ENCODE results near the gene OPRL1. TPM values are rescaled to one million over a fixed set of nuclear protein-coding genes. Genes with fewer than 3 reads are reported as not detected.

Gene OPRL1
- total and polyA plus RNA-seq, 2 of the 8 experiments (the other 6 are each of a cell fraction or from before 2014, with no cell fraction given) = 0.63 to 0.98 TPM

GRCh38 chr20:64138276-64138815 is 58.5 kb downstream of the OPRL1 start:
- H3K14ac ChIP-seq (ENCODE audit: insufficient read length) = no peak overlapping the region
- H3K9ac ChIP-seq (replicated peaks in 1 of 4; ENCODE audit: extremely low read depth in 1 of 4, low read depth in 3 of 4, low read length in 3 of 4) = no peak overlapping the region
- H2AFZ ChIP-seq (ENCODE audit: low read length) = no peak overlapping the region
- no peak overlapping the region for H2BK20ac ChIP-seq (ENCODE audit: low read length)
- ChIA-PET CTCF (ENCODE audit: partially characterized antibody) (interaction anchor here (0.6 to 2.0 kb wide), 9 partner anchors 15 to 103 kb away, joined by 3 to 6 read pairs (median 3); no protein-coding TSS in a partner anchor), POLR2A (ENCODE audit: partially characterized antibody) (interaction anchor here (0.9 to 2.0 kb wide), 2 partner anchors 9 to 85 kb away, joined by 4 read pairs; no protein-coding TSS in a partner anchor)
- DNase-seq (ENCODE audit: low read depth in 1 of 2, low spot score in 2 of 2) (peak in 1 of 2 experiments; percentile 35), FAIRE-seq (no peak)
- H3K23me2 ChIP-seq (ENCODE audit: low read depth, low read length) = no peaks in the 10 kb centered on the region
- H4K20me1 ChIP-seq (replicated peaks in 1 of 2; ENCODE audit: control insufficient read depth in 1 of 2, insufficient read depth in 2 of 2, low read length in 2 of 2) = no peaks in the 10 kb centered on the region
- no peak overlapping the region for H4K8ac ChIP-seq (ENCODE audit: extremely low read depth, insufficient read depth, low read length)
- no peak overlapping the region for H3K23ac ChIP-seq (ENCODE audit: insufficient read length)
- no peak overlapping the region for H2BK15ac ChIP-seq (ENCODE audit: low read length)
- no peak overlapping the region for H4K5ac ChIP-seq (ENCODE audit: insufficient read length, low read depth, low read length)
- no peak overlapping the region for H4K91ac ChIP-seq (replicated peaks; ENCODE audit: insufficient read length, low read length)
- no peaks in the 10 kb centered on the region for H3K79me2 ChIP-seq (ENCODE audit: control insufficient read depth in 1 of 2, insufficient read depth in 2 of 2, low read length in 2 of 2)
- no peak overlapping the region for H2AK5ac ChIP-seq (ENCODE audit: low read depth, low read length)
- no peak overlapping the region for H3K4me2 ChIP-seq (ENCODE audit: insufficient read depth in 1 of 2, low read depth in 2 of 2, low read length in 2 of 2)
- no peak overlapping the region for H3K4me3 ChIP-seq (ENCODE audit: extremely low read depth in 1 of 4, insufficient read depth in 2 of 4, low read depth in 3 of 4, low read length in 4 of 4)
- H3K4me1 ChIP-seq (replicated peaks in 1 of 4; ENCODE audit: control insufficient read depth in 3 of 4, insufficient read depth in 4 of 4, low read length in 3 of 4) = peaks cover 0 to 9% (median 5%) of the 10 kb centered on the region in 4 experiments; a peak in 5 of 7 replicates
- no peaks in the 10 kb centered on the region for H3K27me3 ChIP-seq (replicated peaks in 1 of 4; ENCODE audit: control insufficient read depth in 3 of 4, extremely low read depth in 1 of 4, insufficient read depth in 3 of 4, low read length in 3 of 4)
- no peak overlapping the region for H3K4ac ChIP-seq (replicated peaks; ENCODE audit: insufficient read length, low read depth, low read length)
- no peaks in the 10 kb centered on the region for H3K36me3 ChIP-seq (ENCODE audit: control insufficient read depth in 2 of 4, insufficient read depth in 4 of 4, low read length in 3 of 4)
- WGBS, 2 experiments (ENCODE audit: extremely low coverage in 1 of 2, insufficient coverage in 1 of 2, insufficient read length in 1 of 2, insufficient replicate concordance in 2 of 2, low coverage in 1 of 2, low lambda C conversion rate in 2 of 2, missing lambda C conversion rate in 1 of 2) = 87% methylated on average over 17 of the region's 18 CpGs; no CpG with 5 or more reads in 1 of the 2 experiments
- H3K27ac ChIP-seq (ENCODE audit: low read depth, low read length) = no peak overlapping the region
- H2BK12ac ChIP-seq (ENCODE audit: low read depth, low read length) = no peak overlapping the region
- no peak overlapping the region for H3K18ac ChIP-seq (ENCODE audit: extremely low read depth, low read length)
- no peaks in the 10 kb centered on the region for H3K9me3 ChIP-seq (ENCODE audit: insufficient read depth in 2 of 2, low read depth in 1 of 2, low read length in 1 of 2)
- H2BK120ac ChIP-seq (replicated peaks; ENCODE audit: low read depth, low read length) = no peak overlapping the region
- H3K79me1 ChIP-seq (ENCODE audit: low read depth, low read length) = no peaks in the 10 kb centered on the region
- no peak overlapping the region for H2BK5ac ChIP-seq (ENCODE audit: low read depth, low read length)
- H3K56ac ChIP-seq (replicated peaks; ENCODE audit: insufficient read length, low read depth, low read length) = no peak overlapping the region
- TF ChIP-seq SP4 (IDR thresholded peaks at IDR 0.05; ENCODE audit: low read length) (no peak), JUND (IDR thresholded peaks at IDR 0.05; ENCODE audit: low read length) (no peak), CREB1 (IDR thresholded peaks at IDR 0.05) (no peak), NANOG (IDR thresholded peaks at IDR 0.05; ENCODE audit: insufficient read depth, low read depth, low read length, poor library complexity, severe bottlenecking) (no peak), KDM4A (IDR thresholded peaks at IDR 0.05; ENCODE audit: low read depth, low read length, severe bottlenecking) (no peak), MAFK (IDR thresholded peaks at IDR 0.05; ENCODE audit: low read depth, low read length) (no peak), USF2 (IDR thresholded peaks at IDR 0.05; ENCODE audit: low read length) (no peak), GABPA (IDR thresholded peaks at IDR 0.05; ENCODE audit: borderline replicate concordance, insufficient read depth, low read length) (no peak), E2F6 (IDR thresholded peaks at IDR 0.05) (no peak), RXRA (IDR thresholded peaks at IDR 0.05; ENCODE audit: insufficient read depth, low read depth, low read length) (no peak), CBX8 (IDR thresholded peaks at IDR 0.05; ENCODE audit: borderline replicate concordance, low read depth, low read length) (no peak), JUN (IDR thresholded peaks at IDR 0.05; ENCODE audit: low read depth, low read length) (no peak)
